NCI-H524 treated with DMSO at 0.1 percent for 48 hours (cell line): ENCODE data around the gene GNAO1.
A peak's percentile ranks its signal among the peaks of the same experiment; 100 is the strongest.

Experiments used
- DNase-seq: peaks from one replicate; lab custom pipeline; 2025; lab: John Stamatoyannopoulos, UW

GNAO1 gene

DNA sequence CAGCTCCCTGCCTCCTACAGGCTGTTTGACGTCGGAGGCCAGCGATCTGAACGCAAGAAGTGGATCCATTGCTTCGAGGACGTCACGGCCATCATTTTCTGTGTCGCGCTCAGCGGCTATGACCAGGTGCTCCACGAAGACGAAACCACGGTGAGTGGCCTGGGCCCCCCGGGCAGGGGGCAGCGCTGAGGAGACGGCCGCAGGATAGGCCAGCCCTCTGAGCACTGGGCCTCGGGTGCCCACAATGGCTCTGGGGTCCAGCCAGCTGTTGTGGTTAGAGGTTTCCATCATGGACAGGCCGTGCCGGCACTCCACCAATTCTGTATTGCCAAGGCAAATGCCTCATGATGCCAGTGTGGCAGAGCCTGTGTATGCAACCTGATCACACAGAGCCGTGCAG lies 145.4 kb downstream of the GNAO1 start:
- DNase-seq, result no peak

DNA sequence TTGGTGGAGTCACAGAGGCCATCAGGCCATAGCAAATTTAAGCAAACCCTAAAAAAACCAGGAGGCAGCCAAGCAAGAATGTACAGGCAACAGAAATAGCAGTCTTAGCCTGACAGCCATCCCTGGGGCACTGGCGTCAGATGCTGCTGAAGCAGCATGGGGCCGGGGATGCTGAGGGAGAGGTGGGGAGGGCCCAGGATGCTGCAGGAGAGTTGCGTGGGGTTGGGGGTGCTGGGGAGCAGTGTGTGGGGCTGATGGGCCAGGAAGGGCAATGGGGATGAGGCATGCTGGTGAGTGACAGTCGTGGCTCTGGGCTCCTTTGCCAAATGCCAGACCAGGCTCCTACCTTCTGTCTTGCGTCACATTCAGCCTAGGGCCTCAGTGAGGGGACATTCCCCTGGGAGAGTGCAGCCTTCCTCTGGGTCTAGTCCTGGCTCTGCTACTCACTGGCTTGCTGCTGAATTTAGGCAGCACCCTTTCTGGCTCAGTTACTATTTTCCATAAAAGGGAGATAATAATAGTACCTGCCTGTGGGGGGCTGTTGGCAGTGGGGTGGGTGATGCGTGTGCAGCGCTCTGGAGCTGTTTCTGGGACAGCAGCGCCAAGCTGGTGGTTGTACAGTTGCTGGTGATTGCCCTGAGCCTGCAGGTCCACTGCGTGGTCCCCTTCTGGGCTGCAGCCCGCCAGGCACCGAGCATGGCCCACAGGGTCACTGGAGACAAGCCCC lies 146.0 kb downstream of the GNAO1 start:
- no peak for DNase-seq

- DNase-seq, result no peak
Observed at GRCh38 chr16:56337858-56338325, 146.6 kb downstream of the GNAO1 start.

GRCh38 chr16:56338566-56339318 lies 147.5 kb downstream of the GNAO1 start:
- no peak for DNase-seq

- DNase-seq, result no peak
Observed at GRCh38 chr16:56339431-56340195, 148.3 kb downstream of the GNAO1 start.

GRCh38 chr16:56340416-56340815 lies 149.1 kb downstream of the GNAO1 start:
- DNase-seq, result no peak

DNA sequence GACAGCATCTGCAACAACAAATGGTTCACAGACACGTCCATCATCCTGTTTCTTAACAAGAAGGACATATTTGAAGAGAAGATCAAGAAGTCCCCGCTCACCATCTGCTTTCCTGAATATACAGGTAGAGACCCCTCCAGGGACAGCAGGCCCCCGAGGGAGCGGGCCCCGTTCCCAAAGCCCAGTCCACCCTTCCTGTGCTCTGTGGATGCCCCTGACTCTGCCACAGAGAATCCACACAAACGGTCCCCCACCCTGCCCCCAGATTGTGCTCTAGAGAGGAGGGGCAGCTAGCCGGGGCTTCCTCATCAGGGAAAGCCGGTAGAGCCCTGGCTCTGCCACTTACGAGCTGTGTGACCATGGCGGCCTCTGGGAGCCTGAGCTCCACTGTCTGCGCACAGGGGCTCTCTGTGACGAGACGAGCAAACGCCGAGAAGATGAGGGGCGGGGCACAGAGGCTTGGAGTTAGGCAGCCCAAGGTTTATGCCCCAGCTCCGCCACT lies 149.6 kb downstream of the GNAO1 start:
- no peak for DNase-seq

DNA sequence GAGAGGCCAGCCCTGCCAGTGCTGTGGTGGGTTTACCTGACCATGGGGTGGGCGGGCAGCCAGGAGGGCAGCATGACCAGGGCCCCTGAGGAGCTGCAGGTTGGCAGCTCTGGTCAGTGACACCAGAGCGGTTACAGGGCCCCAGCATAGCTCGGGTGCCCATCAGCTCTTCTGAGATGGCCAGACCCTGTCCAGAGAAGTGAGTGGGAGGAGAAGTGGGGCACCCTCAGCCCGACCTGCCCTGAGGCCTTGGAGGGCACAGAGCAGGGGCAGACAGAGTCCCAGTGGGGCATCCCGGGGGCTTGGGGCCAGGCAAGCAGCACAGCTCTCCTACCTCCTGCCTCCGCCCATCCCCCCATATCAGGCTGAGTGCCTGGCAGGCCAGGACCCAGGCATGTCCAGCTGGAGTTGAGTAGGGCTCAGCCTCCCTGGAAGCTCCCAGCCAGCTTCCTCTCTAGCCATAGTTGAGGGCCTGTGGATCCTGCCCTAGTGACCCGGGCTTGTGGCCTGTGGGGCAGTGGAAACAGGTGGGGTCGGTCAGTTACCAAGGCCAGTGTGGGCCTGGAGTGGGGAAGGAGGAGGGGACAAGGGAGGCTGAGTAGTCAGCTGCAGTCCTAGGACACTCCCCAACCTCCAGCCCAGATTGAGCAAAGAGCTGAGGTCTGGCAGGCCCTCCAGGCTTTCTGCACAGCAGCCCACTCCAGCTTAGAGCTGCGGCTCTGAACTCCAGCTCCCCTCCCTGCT lies 150.5 kb downstream of the GNAO1 start:
- peak; percentile 60 for DNase-seq

GRCh38 chr16:56343661-56344517 lies 152.6 kb downstream of the GNAO1 start:
- no peak for DNase-seq

- no peak for DNase-seq
Observed at GRCh38 chr16:56344518-56345405, 153.5 kb downstream of the GNAO1 start.

- DNase-seq, result no peak
Observed at GRCh38 chr16:56345406-56346050, 154.2 kb downstream of the GNAO1 start.

DNA sequence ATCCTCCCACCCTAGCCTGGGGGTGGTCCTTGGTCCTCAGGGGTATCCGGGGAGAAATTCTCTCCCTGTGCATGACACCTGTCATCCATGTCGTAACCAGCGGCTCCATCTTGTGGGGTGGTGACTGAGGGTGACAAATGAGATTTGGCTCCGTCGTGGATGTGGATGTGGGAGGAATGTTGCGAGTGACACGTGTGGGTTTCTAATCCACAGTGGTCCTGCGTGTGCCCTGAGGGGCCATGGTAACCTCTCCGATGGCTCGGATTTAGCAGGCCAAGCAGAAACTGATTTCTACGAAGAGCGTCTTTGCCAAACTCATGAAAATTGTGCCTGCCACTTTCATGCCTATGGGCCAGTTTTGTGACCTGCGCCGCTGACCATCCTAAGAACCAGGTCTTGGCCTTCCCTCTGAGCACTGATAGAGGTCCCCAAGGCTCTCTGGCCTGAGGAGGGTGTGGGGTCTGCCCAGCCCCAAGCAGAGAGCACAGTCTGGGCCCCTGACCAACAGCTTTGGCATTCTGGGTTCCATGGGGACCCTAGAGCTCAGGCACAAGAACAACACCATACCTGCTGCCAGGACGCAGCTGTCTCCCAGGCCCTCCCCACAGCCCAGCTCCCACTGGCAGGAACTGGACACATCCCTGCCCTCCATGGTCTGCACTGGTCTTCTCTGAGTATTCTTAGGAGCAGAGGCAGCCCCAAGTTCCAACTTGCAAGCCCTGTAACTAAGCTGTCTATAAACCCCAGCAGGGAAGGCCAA lies 155.0 kb downstream of the GNAO1 start:
- DNase-seq, result no peak

GRCh38 chr16:56347166-56347565 lies 155.9 kb downstream of the GNAO1 start:
- no peak for DNase-seq

DNA sequence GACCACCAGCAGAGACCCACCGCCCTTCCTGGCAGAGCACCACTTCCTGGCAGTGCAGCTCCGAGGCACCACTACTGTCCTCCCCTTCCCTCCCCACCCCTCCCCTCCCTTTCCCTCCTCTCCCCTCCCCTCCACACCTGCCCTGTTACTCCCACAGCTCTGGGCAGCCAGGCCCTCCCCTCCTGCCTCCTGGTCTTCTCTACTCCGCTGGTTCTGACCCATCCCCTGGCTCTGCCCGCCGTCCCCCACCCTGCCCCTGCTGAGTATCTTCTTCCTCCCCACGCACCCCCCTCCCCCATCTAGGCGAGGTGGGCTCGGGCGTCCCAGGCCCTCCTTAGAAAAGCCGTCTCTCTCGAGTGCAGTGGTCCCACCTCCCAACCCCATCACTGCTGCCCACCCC lies 156.4 kb downstream of the GNAO1 start:
- no peak for DNase-seq

GRCh38 chr16:56348168-56349085 lies 157.1 kb downstream of the GNAO1 start:
- DNase-seq, result no peak

GRCh38 chr16:56349086-56349415 lies 157.8 kb downstream of the GNAO1 start:
- no peak for DNase-seq

- DNase-seq, result no peak
Observed at GRCh38 chr16:56349711-56350161, 158.4 kb downstream of the GNAO1 start.
